ENCODE measurements around the gene CCDC6. TPM values are rescaled to one million over a fixed set of nuclear protein-coding genes. Genes with fewer than 3 reads are reported as not detected.

Gene CCDC6
- total RNA-seq, 1 experiment from 2014 or later = 54.9 TPM

GRCh38 chr10:59905066-59905730 is 1.2 kb downstream of the CCDC6 start:
- Histone ChIP-seq H3K4me1 (ENCODE audit: control insufficient read depth in 1 of 2, insufficient read depth in 2 of 2, low read length in 2 of 2) (peaks cover 19 to 39% of the 10 kb centered on the region in 2 experiments), H3K4me3 (replicated peaks in 1 of 2; ENCODE audit: low read depth in 1 of 2, low read length in 2 of 2) (peak overlapping the region; percentile 93 to 95), H3K9me2 (ENCODE audit: insufficient read depth) (no peaks in the 10 kb centered on the region), H3K36me3 (ENCODE audit: control insufficient read depth in 1 of 2, insufficient read depth in 2 of 2, low read length in 2 of 2) (no peaks in the 10 kb centered on the region), H3K79me2 (ENCODE audit: insufficient read depth, low read length) (peaks cover 60% of the 10 kb centered on the region), H2AFZ (ENCODE audit: low read depth, low read length, poor library complexity, severe bottlenecking) (no peak overlapping the region), H4K20me1 (ENCODE audit: insufficient read depth) (peaks cover 5% of the 10 kb centered on the region; the same call in 1 of the 2 replicates), H3K9ac (ENCODE audit: low read length) (peak overlapping the region; percentile 91), H3K27ac (ENCODE audit: low read depth, low read length) (peak overlapping the region; percentile 66), H3K9me3 (ENCODE audit: control insufficient read depth in 1 of 2, insufficient read depth in 1 of 2, low read depth in 1 of 2, low read length in 2 of 2) (no peaks in the 10 kb centered on the region), H3K4me2 (ENCODE audit: low read length) (peak overlapping the region; percentile 84), H3K27me3 (ENCODE audit: insufficient read depth, low read length) (no peaks in the 10 kb centered on the region)
- intact Hi-C loops (cut with micrococcal nuclease) = loop anchor here (5.0 kb wide), 1 partner anchor 62 kb away; no protein-coding TSS in a partner anchor
- POLR2A ChIA-PET = interaction anchor here (1.8 kb wide), 1 partner anchor 9 kb away, joined by 3 read pairs; no protein-coding TSS in a partner anchor
- RAD21 ChIA-PET (ENCODE audit: low non-redundant PET in 1 of 2, low total read pairs in 2 of 2, uncharacterized antibody in 2 of 2, unreplicated experiment in 2 of 2) = no interaction called here
- no peak for TF ChIP-seq RAD21 (IDR thresholded peaks at IDR 0.05; ENCODE audit: low read depth)
- TF ChIP-seq CTCF (IDR thresholded peaks at IDR 0.05 in 2 of 3, conservative IDR thresholded peaks at IDR 0.05 in 1 of 3; ENCODE audit: borderline replicate concordance in 1 of 3, insufficient read depth in 1 of 3, low read depth in 2 of 3, low read length in 2 of 3) = no peak
- no peak for TF ChIP-seq SP1 (IDR thresholded peaks at IDR 0.05; ENCODE audit: low read depth)
- no peak for TF ChIP-seq EGR1 (IDR thresholded peaks at IDR 0.05; ENCODE audit: low read depth)
- TF ChIP-seq ZBTB33 (IDR thresholded peaks at IDR 0.05; ENCODE audit: extremely low read depth, insufficient replicate concordance, low read length) = no peak
- no peak for TF ChIP-seq EZH2phosphoT487 (IDR thresholded peaks at IDR 0.05; ENCODE audit: borderline replicate concordance)
- no peak for TF ChIP-seq ATF3 (IDR thresholded peaks at IDR 0.05)
- no peak for TF ChIP-seq ZNF274 (IDR thresholded peaks at IDR 0.05; ENCODE audit: low read depth, low read length)
- no peak for TF ChIP-seq FOSL1 (IDR thresholded peaks at IDR 0.05; ENCODE audit: low read depth)
- no peak for TF ChIP-seq SRF (IDR thresholded peaks at IDR 0.05; ENCODE audit: low read depth)
- no peak for TF ChIP-seq REST (IDR thresholded peaks at IDR 0.05; ENCODE audit: low read depth)
- no peak for TF ChIP-seq EZH2 (IDR thresholded peaks at IDR 0.05)
- TF ChIP-seq TCF7L2 (IDR thresholded peaks at IDR 0.05; ENCODE audit: borderline replicate concordance, extremely low read depth, insufficient read depth, insufficient read length) = no peak
- DNase-seq (ENCODE audit: low read depth, low spot score) (no peak), ATAC-seq (no peak)
- BruUV-seq (replicated peaks) = no TSS peak
- CTCF ChIA-PET = interaction anchor here (1.6 kb wide), 1 partner anchor 12 kb away, joined by 3 read pairs; no protein-coding TSS in a partner anchor
